Keratinocyte (primary cell): ENCODE measurements around the gene NDOR1. TPM values are rescaled to one million over a fixed set of nuclear protein-coding genes. Genes with fewer than 3 reads are reported as not detected.

Experiments used
- DNase-seq: peaks from one replicate; pipeline ENCODE4 v3.0.0-alpha.2; 2011; ENCODE audit warnings: low read depth, missing footprints, low spot score
- FAIRE-seq: peaks from 2 replicates; lab custom pipeline; 2011; peaks lifted over from hg19 to GRCh38; lab: Jason Lieb, UNC
- H2AFZ ChIP-seq: 2 replicates; pipeline ENCODE4 v1.6.0; 2012; ENCODE audit warnings: low read length, control low read depth, inconsistent platforms; ENCODE audit not compliant: control insufficient read depth
- H3K27ac ChIP-seq: 2 replicates; pipeline ENCODE4 v1.5.1; 2011; ENCODE audit warnings: low read length; ENCODE audit not compliant: control insufficient read depth, insufficient read depth
- H3K27me3 ChIP-seq: 3 replicates; pipeline ENCODE4 v1.6.0; 2011; ENCODE audit warnings: low read length; ENCODE audit not compliant: control insufficient read depth, insufficient read depth; ENCODE audit errors: extremely low read depth
- H3K36me3 ChIP-seq, 2 experiments: 2 replicates in 1 of 2; 3 replicates in 1 of 2; pipeline ENCODE4 v1.5.1; 2011; ENCODE audit warnings: low read length in 2 of 2, mild to moderate bottlenecking in 1 of 2; ENCODE audit not compliant: control insufficient read depth in 2 of 2, insufficient read depth in 2 of 2; ENCODE audit errors: extremely low read depth in 1 of 2
- H3K4me1 ChIP-seq: 3 replicates; pipeline ENCODE4 v1.5.1; 2011; ENCODE audit warnings: low read length; ENCODE audit not compliant: control insufficient read depth, insufficient read depth; ENCODE audit errors: extremely low read depth
- H3K4me2 ChIP-seq: 3 replicates; pipeline ENCODE4 v1.6.0; 2011; ENCODE audit warnings: low read depth, low read length; ENCODE audit not compliant: control insufficient read depth, insufficient read depth; ENCODE audit errors: extremely low read depth
- H3K4me3 ChIP-seq, 3 experiments: fragments of 200-600 bp in 1 of 3; sonication (generic) in 1 of 3; 2 replicates in 2 of 3; 3 replicates in 1 of 3; pipeline ENCODE4 v1.5.1; 2011 to 2016; ENCODE audit warnings: low read length in 3 of 3, mild to moderate bottlenecking in 3 of 3, control low read depth in 2 of 3, inconsistent platforms in 1 of 3, low read depth in 1 of 3, mixed read lengths in 1 of 3, mixed run types in 1 of 3, moderate library complexity in 1 of 3; ENCODE audit not compliant: control insufficient read depth in 2 of 3, insufficient read depth in 2 of 3; ENCODE audit errors: extremely low read depth in 1 of 3
- H3K79me2 ChIP-seq: 2 replicates; pipeline ENCODE4 v1.6.0; 2012; ENCODE audit warnings: low read length; ENCODE audit not compliant: control insufficient read depth, insufficient read depth
- H3K9ac ChIP-seq: 3 replicates; pipeline ENCODE4 v1.6.0; 2011; ENCODE audit warnings: low read length; ENCODE audit not compliant: control insufficient read depth, insufficient read depth; ENCODE audit errors: extremely low read depth
- H3K9me1 ChIP-seq: 3 replicates; pipeline ENCODE4 v1.6.0; 2011; ENCODE audit warnings: low read length; ENCODE audit not compliant: control insufficient read depth, insufficient read depth; ENCODE audit errors: extremely low read depth
- H3K9me3 ChIP-seq: 2 replicates; pipeline ENCODE4 v1.5.1; 2012; ENCODE audit warnings: low read depth, low read length; ENCODE audit not compliant: control insufficient read depth
- H4K20me1 ChIP-seq: 3 replicates; pipeline ENCODE4 v1.6.0; 2011; ENCODE audit warnings: low read length; ENCODE audit not compliant: control insufficient read depth, insufficient read depth; ENCODE audit errors: extremely low read depth
- CTCF ChIP-seq, 3 experiments: IDR thresholded peaks in 1 of 3; conservative IDR thresholded peaks in 1 of 3; optimal IDR thresholded peaks in 1 of 3; 2 replicates in 2 of 3; 3 replicates in 1 of 3; pipeline versions ENCODE3 to v1.5.1; 2011; ENCODE audit warnings: low read length in 3 of 3, mild to moderate bottlenecking in 3 of 3, moderate library complexity in 2 of 3, control low read depth in 1 of 3, inconsistent platforms in 1 of 3; ENCODE audit not compliant: insufficient read depth in 2 of 3; ENCODE audit errors: extremely low read depth in 1 of 3
- EZH2 ChIP-seq: IDR thresholded peaks from one replicate; pipeline ENCODE4 v1.6.1; 2012; ENCODE audit warnings: inconsistent platforms, mild to moderate bottlenecking, low read length, moderate library complexity
- dilution Hi-C: fragments of 300-500 bp; cut with MboI; formaldehyde crosslinking; loops from one replicate; pipeline ENCODE4 v1.7.0; 2020; ENCODE audit warnings: low sequenced_read_pairs; ENCODE audit not compliant: extremely low pct_ligation_motif_present
- polyA plus RNA-seq, 5 experiments: library from polyadenylated mRNA; depleted of rRNA in 3 of 5; stranded (reverse) in 3 of 5; stranded (forward) in 1 of 5; unstranded in 1 of 5; fragments of >200 nt; gene quantifications; 1 replicate in 1 of 5; 2 replicates in 3 of 5; 3 replicates in 1 of 5; pipeline versions ENCODE4 v1.2.1 to v1.2.3, GENCODE V29; 2011 to 2012; ENCODE audit warnings: missing spikeins in 2 of 5, low read depth in 1 of 5, low replicate concordance in 1 of 5

NDOR1 gene
- polyA plus RNA-seq, 1 donor (not counting 4 experiments of a cell fraction or from before 2014, with no cell fraction given): 3.9 TPM

- TF ChIP-seq CTCF (optimal IDR thresholded peaks at IDR 0.05 in 1 of 3, IDR thresholded peaks at IDR 0.05 in 1 of 3, conservative IDR thresholded peaks at IDR 0.05 in 1 of 3; ENCODE audit: extremely low read depth in 1 of 3, insufficient read depth in 2 of 3, low read length in 3 of 3): no peak
- TF ChIP-seq EZH2: no peak
Observed at GRCh38 chr9:137181680-137182079, 23.8 kb upstream of the NDOR1 start.

GRCh38 chr9:137182836-137183235 is 22.7 kb upstream of the NDOR1 start:
- Histone ChIP-seq H3K4me3 (no peak overlapping the region), H2AFZ (no peak overlapping the region), H3K27me3 (no peaks in the 10 kb centered on the region), H3K9ac (no peak overlapping the region), H3K4me2 (no peak overlapping the region), H4K20me1 (no peaks in the 10 kb centered on the region), H3K4me1 (peaks cover 12% of the 10 kb centered on the region), H3K9me3 (no peaks in the 10 kb centered on the region), H3K36me3 (peaks cover 18 to 21% of the 10 kb centered on the region in 2 experiments), H3K27ac (no peak overlapping the region), H3K9me1 (no peaks in the 10 kb centered on the region), H3K79me2 (peaks cover 25% of the 10 kb centered on the region)
- DNase-seq (no peak), FAIRE-seq (no peak)
- TF ChIP-seq CTCF (optimal IDR thresholded peaks at IDR 0.05 in 1 of 3, IDR thresholded peaks at IDR 0.05 in 1 of 3, conservative IDR thresholded peaks at IDR 0.05 in 1 of 3; ENCODE audit: extremely low read depth in 1 of 3, insufficient read depth in 2 of 3, low read length in 3 of 3): no peak
- TF ChIP-seq EZH2: no peak
- dilution Hi-C loops: no loop called here

More at GRCh38 chr9:137181680-137182079, 23.8 kb upstream of the NDOR1 start:
- no peak overlapping the region for H3K9ac ChIP-seq
- no peaks in the 10 kb centered on the region for H3K9me1 ChIP-seq
- H3K79me2 ChIP-seq: peaks cover 13% of the 10 kb centered on the region
- H2AFZ ChIP-seq: no peak overlapping the region
- no peaks in the 10 kb centered on the region for H3K9me3 ChIP-seq
- dilution Hi-C loops: no loop called here
- no peaks in the 10 kb centered on the region for H3K27me3 ChIP-seq
- no peak overlapping the region for H3K4me3 ChIP-seq
- peaks cover 18 to 21% of the 10 kb centered on the region in 2 experiments for H3K36me3 ChIP-seq
- H3K4me1 ChIP-seq: peaks cover under 1% of the 10 kb centered on the region
- no peak for FAIRE-seq
- no peak overlapping the region for H3K4me2 ChIP-seq
- no peak overlapping the region for H3K27ac ChIP-seq
- no peak for DNase-seq
- peaks cover 1% of the 10 kb centered on the region for H4K20me1 ChIP-seq
